Heart left ventricle (tissue), 13 donors: Measurements from ENCODE around the gene KL.

Source experiments
- CTCF ChIP-seq, 12 donors: fragments of 200-600 bp; sonication (generic) in 4 of 12; IDR thresholded peaks; one replicate each; pipeline versions ENCODE4 v1.5.0 to v1.8.0; 2018 to 2022; ENCODE audit warnings: antibody characterized with exemption in 12 of 12, mild to moderate bottlenecking in 5 of 12
- POLR2A ChIP-seq, 2 donors: fragments of 450-650 bp; IDR thresholded peaks; one replicate each; pipeline ENCODE4 v1.6.1; 2017; ENCODE audit warnings: antibody characterized with exemption in 2 of 2, mild to moderate bottlenecking in 2 of 2, moderate library complexity in 2 of 2
- donor health status: ischemic (EF 13 %, LVEDD 7.1; RV severe dilation, severe dysfunction).
- donor health status: DM: no; HTN: yes; CAD: no.
- donor health status: DM: no; HTN: no; CAD: no.
- donor health status: ischemic (EF 25% LVEDD 6.9; RV normal size, moderate dysfunction).
- donor health status: ischemic (EF 25% LVEDD 5.7; RV mildly dilated, moderate dysfunction).
- donor health status: ischemic (EF 35%, LVEDD 5.7; RV mildly dilated, moderate dysfunction).
- donor health status: nonischemic (EF 11% LVEDD 7.7; RV severe dilation, severe dysfunction).
- donor health status: DM: yes; HTN: yes; CAD: no.
- donor health status: PGD.
- donor health status: ischemic (EF 29% LVEDD 5.4; RV normal size, mild dysfunction).
- donor health status: nonischemic (EF 23%, LVEDD 6.1; RV moderate dilation, normal function).

- TF ChIP-seq CTCF (IDR thresholded peaks at IDR 0.05) (no peak), POLR2A (IDR thresholded peaks at IDR 0.05) (no peak)
These were observed 37.3 kb downstream of the KL start for GRCh38 chr13:33053397-33054066.
